Measurements from ENCODE around the gene PROX2.
A peak's percentile ranks its signal among the peaks of the same experiment; 100 is the strongest.

Gene PROX2

GRCh38 chr14:74908861-74909341, 33.0 kb upstream of the PROX2 start:
- DNase-seq, result no peak

GRCh38 chr14:74907744-74908143, 31.8 kb upstream of the PROX2 start:
- no peak for DNase-seq

GRCh38 chr14:74906925-74907521, 31.1 kb upstream of the PROX2 start:
- DNase-seq, result no peak

- DNase-seq, result peak; percentile 79
These were observed 29.7 kb upstream of the PROX2 start for GRCh38 chr14:74905595-74906142.

- no peak for DNase-seq
These were observed 28.9 kb upstream of the PROX2 start for GRCh38 chr14:74904635-74905503.

GRCh38 chr14:74902941-74903705, 27.2 kb upstream of the PROX2 start:
- no peak for DNase-seq

- DNase-seq, result no peak
These were observed 22.7 kb upstream of the PROX2 start for GRCh38 chr14:74898694-74899093.

GRCh38 chr14:74898083-74898482, 22.1 kb upstream of the PROX2 start:
- DNase-seq, result no peak

GRCh38 chr14:74897642-74898041, 21.7 kb upstream of the PROX2 start:
- DNase-seq, result no peak

- no peak for DNase-seq
These were observed 20.5 kb upstream of the PROX2 start for GRCh38 chr14:74896400-74896799.

- DNase-seq, result no peak
These were observed 17.7 kb upstream of the PROX2 start for GRCh38 chr14:74893614-74894091.

- no peak for DNase-seq
These were observed 16.8 kb upstream of the PROX2 start for GRCh38 chr14:74892745-74893144.

GRCh38 chr14:74891870-74892269, 15.9 kb upstream of the PROX2 start:
- no peak for DNase-seq

GRCh38 chr14:74890262-74890661, 14.3 kb upstream of the PROX2 start:
- no peak for DNase-seq

GRCh38 chr14:74888164-74889158, 12.5 kb upstream of the PROX2 start:
- no peak for DNase-seq

GRCh38 chr14:74886001-74886400, 10.1 kb upstream of the PROX2 start:
- no peak for DNase-seq

GRCh38 chr14:74882103-74882920, 6.4 kb upstream of the PROX2 start:
- peak; percentile 52 for DNase-seq

- peak; percentile 91 for DNase-seq
These were observed 5.6 kb upstream of the PROX2 start, which contains the start of gene DLST for GRCh38 chr14:74881431-74882102. Gene DLST, plus strand, starts transcription at chr14:74881916. Its CDS starts 38 bp downstream, at chr14:74881954.

- DNase-seq, result no peak
These were observed 3.7 kb upstream of the PROX2 start for GRCh38 chr14:74879427-74880182.

Measured in femur (tissue), 1 donor.